ENCODE data around the gene MMP24. TPM values are rescaled to one million over a fixed set of nuclear protein-coding genes. Genes with fewer than 3 reads are reported as not detected.

MMP24 gene
- total and polyA plus RNA-seq, 2 of the 13 experiments (the other 11 are each of a cell fraction or from before 2014, with no cell fraction given) = 0.29 to 0.35 TPM

DNA sequence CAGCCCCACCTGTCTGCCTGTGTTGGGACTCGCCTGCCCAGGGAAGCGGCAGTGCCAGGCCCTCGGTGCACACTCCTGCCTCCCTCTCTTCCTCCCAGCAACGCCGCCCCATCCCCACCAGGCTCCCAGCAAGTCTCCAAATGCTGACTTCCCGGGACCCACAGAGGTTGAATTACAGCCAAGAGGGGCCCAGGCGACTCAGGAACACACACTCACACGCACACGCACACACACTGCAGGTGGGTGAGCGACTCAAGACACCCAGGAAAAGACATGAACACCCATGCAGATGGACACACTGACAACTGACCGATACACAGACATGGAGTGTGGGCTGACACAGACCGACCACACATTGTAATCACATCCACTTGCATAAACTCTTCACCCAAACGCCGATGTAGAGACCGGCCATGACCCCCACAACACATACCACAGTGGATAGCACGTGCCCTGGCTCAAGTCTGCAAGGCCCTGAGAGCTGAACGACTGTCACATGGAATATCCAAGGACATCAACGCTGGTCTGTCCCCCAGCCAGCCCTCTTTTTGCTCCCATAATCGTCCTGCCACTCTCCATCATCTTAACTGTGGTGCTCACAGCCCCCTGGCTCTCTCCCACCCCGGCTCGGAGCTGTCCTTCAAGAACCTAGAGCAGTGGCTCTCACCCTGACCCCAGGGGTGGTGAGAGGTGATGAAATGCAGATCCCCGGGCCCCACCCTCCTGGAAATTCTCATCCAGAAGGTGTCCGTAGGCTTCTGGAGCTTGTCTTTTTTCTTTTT is 66.2 kb downstream of the MMP24 start (continued):
- TF ChIP-seq NFKB2 (CRISPR knock-in tag; IDR thresholded peaks at IDR 0.05; ENCODE audit: borderline replicate concordance) = no peak
- TF ChIP-seq ZSCAN21 (CRISPR knock-in tag; IDR thresholded peaks at IDR 0.05; ENCODE audit: borderline replicate concordance) = no peak
- TF ChIP-seq, protein P1, sequence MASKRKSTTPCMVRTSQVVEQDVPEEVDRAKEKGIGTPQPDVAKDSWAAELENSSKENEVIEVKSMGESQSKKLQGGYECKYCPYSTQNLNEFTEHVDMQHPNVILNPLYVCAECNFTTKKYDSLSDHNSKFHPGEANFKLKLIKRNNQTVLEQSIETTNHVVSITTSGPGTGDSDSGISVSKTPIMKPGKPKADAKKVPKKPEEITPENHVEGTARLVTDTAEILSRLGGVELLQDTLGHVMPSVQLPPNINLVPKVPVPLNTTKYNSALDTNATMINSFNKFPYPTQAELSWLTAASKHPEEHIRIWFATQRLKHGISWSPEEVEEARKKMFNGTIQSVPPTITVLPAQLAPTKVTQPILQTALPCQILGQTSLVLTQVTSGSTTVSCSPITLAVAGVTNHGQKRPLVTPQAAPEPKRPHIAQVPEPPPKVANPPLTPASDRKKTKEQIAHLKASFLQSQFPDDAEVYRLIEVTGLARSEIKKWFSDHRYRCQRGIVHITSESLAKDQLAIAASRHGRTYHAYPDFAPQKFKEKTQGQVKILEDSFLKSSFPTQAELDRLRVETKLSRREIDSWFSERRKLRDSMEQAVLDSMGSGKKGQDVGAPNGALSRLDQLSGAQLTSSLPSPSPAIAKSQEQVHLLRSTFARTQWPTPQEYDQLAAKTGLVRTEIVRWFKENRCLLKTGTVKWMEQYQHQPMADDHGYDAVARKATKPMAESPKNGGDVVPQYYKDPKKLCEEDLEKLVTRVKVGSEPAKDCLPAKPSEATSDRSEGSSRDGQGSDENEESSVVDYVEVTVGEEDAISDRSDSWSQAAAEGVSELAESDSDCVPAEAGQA (IDR thresholded peaks at IDR 0.05; ENCODE audit: low read depth) = no peak
- TF ChIP-seq, protein P1 (CRISPR knock-in tag; IDR thresholded peaks at IDR 0.05; ENCODE audit: borderline replicate concordance) = no peak
- TF ChIP-seq ZNF260 (CRISPR knock-in tag; IDR thresholded peaks at IDR 0.05; ENCODE audit: borderline replicate concordance, low read depth) = no peak
- TF ChIP-seq SALL1 (CRISPR knock-in tag; IDR thresholded peaks at IDR 0.05) = no peak
- TF ChIP-seq, protein P2, sequence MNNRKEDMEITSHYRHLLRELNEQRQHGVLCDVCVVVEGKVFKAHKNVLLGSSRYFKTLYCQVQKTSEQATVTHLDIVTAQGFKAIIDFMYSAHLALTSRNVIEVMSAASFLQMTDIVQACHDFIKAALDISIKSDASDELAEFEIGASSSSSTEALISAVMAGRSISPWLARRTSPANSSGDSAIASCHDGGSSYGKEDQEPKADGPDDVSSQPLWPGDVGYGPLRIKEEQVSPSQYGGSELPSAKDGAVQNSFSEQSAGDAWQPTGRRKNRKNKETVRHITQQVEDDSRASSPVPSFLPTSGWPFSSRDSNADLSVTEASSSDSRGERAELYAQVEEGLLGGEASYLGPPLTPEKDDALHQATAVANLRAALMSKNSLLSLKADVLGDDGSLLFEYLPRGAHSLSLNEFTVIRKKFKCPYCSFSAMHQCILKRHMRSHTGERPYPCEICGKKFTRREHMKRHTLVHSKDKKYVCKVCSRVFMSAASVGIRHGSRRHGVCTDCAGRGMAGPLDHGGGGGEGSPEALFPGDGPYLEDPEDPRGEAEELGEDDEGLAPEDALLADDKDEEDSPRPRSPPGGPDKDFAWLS (CRISPR knock-in tag; IDR thresholded peaks at IDR 0.05; ENCODE audit: borderline replicate concordance) = no peak
- TF ChIP-seq ZNF121 (CRISPR knock-in tag; IDR thresholded peaks at IDR 0.05) = no peak
- no peak for TF ChIP-seq ZNF563 (CRISPR knock-in tag; IDR thresholded peaks at IDR 0.05)
- no peak for TF ChIP-seq ZNF362 (CRISPR knock-in tag; IDR thresholded peaks at IDR 0.05; ENCODE audit: borderline replicate concordance)
- TF ChIP-seq, protein P3, sequence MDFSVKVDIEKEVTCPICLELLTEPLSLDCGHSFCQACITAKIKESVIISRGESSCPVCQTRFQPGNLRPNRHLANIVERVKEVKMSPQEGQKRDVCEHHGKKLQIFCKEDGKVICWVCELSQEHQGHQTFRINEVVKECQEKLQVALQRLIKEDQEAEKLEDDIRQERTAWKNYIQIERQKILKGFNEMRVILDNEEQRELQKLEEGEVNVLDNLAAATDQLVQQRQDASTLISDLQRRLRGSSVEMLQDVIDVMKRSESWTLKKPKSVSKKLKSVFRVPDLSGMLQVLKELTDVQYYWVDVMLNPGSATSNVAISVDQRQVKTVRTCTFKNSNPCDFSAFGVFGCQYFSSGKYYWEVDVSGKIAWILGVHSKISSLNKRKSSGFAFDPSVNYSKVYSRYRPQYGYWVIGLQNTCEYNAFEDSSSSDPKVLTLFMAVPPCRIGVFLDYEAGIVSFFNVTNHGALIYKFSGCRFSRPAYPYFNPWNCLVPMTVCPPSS (IDR thresholded peaks at IDR 0.05) = no peak
- TF ChIP-seq NFAT5 (CRISPR knock-in tag; IDR thresholded peaks at IDR 0.05) = no peak
- TF ChIP-seq NFRKB (IDR thresholded peaks at IDR 0.05) = no peak

Data from HepG2 (cell line).